ENCODE results near the gene CD63.

CD63 gene

GRCh38 chr12:55724226-55724939, 4.4 kb downstream of the CD63 start:
- H3K27ac ChIP-seq: peak overlapping the region; percentile 99
- TF ChIP-seq ZFX (IDR thresholded peaks at IDR 0.05; ENCODE audit: borderline replicate concordance) (no peak), CTCF (IDR thresholded peaks at IDR 0.05) (peak; percentile 84)

- TF ChIP-seq ZFX (IDR thresholded peaks at IDR 0.05; ENCODE audit: borderline replicate concordance) (no peak), CTCF (IDR thresholded peaks at IDR 0.05) (no peak)
- peak overlapping the region; percentile 99 for H3K27ac ChIP-seq
These were observed 5.1 kb downstream of the CD63 start for GRCh38 chr12:55723516-55724225.

- TF ChIP-seq ZFX (IDR thresholded peaks at IDR 0.05; ENCODE audit: borderline replicate concordance) (no peak), CTCF (IDR thresholded peaks at IDR 0.05) (no peak)
- H3K27ac ChIP-seq: peak overlapping the region; percentile 99
These were observed 5.9 kb downstream of the CD63 start for GRCh38 chr12:55722948-55723347.

GRCh38 chr12:55721601-55722213, 7.1 kb downstream of the CD63 start:
- peak overlapping the region; percentile 99 for H3K27ac ChIP-seq

GRCh38 chr12:55720894-55721444, 7.8 kb downstream of the CD63 start:
- H3K27ac ChIP-seq: peak overlapping the region; percentile 99
- TF ChIP-seq CTCF (IDR thresholded peaks at IDR 0.05): peak; percentile 89
- TF ChIP-seq ZFX (IDR thresholded peaks at IDR 0.05; ENCODE audit: borderline replicate concordance): no peak

More at GRCh38 chr12:55721601-55722213, 7.1 kb downstream of the CD63 start:
- no peak for TF ChIP-seq ZFX (IDR thresholded peaks at IDR 0.05; ENCODE audit: borderline replicate concordance)
- no peak for TF ChIP-seq CTCF (IDR thresholded peaks at IDR 0.05)

GRCh38 chr12:55720071-55720564, 8.7 kb downstream of the CD63 start, which contains the start of gene RDH5:
Gene RDH5, plus strand, starts transcription at chr12:55720393. Its CDS starts 792 bp downstream, at chr12:55721185.
- peak within 1 kb of the TSS; percentile 99 for H3K27ac ChIP-seq
- no peak for TF ChIP-seq CTCF (IDR thresholded peaks at IDR 0.05)
- TF ChIP-seq ZFX (IDR thresholded peaks at IDR 0.05; ENCODE audit: borderline replicate concordance): no peak

All from 22Rv1 (cell line).